Measurements from ENCODE around the gene RNF220. TPM values are rescaled to one million over a fixed set of nuclear protein-coding genes. Genes with fewer than 3 reads are reported as not detected.

The RNF220 gene
- total and polyA plus RNA-seq, 10 donors: 59.0 to 126 (median 71.7) TPM

DNA sequence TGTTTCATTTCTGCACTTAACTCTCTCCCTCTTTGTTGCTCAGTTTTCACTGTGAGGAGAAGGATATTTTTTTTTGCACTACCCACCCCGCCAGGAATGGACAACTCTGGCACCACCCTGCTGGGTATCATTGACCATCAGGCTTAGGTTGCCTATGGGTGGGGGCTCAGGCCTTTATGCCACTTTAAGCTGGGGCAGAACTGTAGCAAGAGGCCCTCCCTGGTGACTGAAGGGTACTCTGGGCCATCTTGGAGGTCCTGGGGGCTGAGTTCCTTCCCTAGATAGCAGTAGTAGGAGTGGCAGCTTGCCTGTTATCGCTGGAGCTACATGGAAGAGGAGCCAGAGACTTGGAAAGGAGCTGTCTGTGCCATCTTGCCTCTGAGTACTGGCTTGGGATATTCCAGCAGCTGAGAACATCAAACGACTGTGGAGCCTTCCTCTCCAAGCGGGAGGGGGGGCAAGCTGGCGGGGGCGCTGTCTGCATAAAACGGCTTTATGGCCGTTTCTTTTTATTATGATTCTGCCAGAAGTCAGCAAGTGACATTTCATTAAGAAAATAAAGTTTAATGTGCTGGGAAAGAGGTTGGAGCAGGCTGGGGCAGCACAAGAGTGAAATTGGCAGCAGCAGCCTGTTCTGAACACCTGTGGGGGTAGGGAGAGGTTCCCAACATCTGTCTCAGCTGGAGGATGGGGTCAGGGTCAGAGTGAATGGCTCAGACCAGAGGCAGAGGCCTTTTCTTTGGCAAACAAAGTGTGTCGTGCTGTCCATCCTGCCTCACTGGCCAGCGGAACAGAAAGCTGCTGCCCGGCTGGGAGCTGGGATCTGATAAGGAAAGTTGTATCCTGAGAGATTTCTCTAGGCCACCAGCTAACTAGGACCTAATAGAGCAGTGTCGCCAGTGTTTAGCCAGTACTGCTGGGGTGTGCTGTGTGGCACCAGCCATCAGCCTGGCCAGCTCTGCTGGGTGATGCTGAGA lies 236.4 kb downstream of the RNF220 start:
- no peak overlapping the region for H3K27ac ChIP-seq
- no peak overlapping the region for H3K4me3 ChIP-seq
- H3K4me1 ChIP-seq: peaks cover 0 to 30% (median 7%) of the 10 kb centered on the region in 6 donors
- WGBS, 5 donors: 90 to 96% (median 92%) methylated on average over 12 of the region's 12 CpGs
- H3K36me3 ChIP-seq: peaks cover 0 to 100% (median 100%) of the 10 kb centered on the region in 6 donors
- H3K9me3 ChIP-seq: no peaks in the 10 kb centered on the region
- intact Hi-C loops (cut with DNase I; ENCODE audit: low total_unique reads): no loop called here
- no peak for DNase-seq
- TF ChIP-seq POLR2A (IDR thresholded peaks at IDR 0.05): no peak
- TF ChIP-seq, protein P1, sequence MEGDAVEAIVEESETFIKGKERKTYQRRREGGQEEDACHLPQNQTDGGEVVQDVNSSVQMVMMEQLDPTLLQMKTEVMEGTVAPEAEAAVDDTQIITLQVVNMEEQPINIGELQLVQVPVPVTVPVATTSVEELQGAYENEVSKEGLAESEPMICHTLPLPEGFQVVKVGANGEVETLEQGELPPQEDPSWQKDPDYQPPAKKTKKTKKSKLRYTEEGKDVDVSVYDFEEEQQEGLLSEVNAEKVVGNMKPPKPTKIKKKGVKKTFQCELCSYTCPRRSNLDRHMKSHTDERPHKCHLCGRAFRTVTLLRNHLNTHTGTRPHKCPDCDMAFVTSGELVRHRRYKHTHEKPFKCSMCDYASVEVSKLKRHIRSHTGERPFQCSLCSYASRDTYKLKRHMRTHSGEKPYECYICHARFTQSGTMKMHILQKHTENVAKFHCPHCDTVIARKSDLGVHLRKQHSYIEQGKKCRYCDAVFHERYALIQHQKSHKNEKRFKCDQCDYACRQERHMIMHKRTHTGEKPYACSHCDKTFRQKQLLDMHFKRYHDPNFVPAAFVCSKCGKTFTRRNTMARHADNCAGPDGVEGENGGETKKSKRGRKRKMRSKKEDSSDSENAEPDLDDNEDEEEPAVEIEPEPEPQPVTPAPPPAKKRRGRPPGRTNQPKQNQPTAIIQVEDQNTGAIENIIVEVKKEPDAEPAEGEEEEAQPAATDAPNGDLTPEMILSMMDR (IDR thresholded peaks at IDR 0.05 in 8 of 11, conservative IDR thresholded peaks at IDR 0.05 in 3 of 11): no peak
- TF ChIP-seq POLR2AphosphoS5 (IDR thresholded peaks at IDR 0.05): no peak
- H3K27me3 ChIP-seq (replicated peaks in 1 of 7): no peaks in the 10 kb centered on the region

DNA sequence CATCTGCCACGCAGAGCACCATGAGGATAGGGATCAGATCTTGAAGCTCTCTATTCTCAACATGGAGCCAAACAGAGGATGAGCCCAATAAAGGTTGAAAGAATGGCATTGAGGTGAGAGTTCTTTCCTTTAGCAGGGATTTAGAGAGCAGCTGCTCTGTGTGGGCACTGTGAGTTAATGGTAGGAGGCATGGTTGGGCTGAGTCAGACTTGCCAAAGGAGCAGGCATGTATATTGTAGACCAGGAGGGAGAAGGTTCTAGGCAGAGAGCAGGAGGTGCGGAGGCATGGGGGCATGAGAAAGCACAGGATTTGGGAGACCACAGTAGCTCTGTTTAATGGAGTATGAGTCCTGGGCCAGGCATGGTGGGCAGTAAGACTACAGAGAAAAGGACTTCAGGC lies 237.2 kb downstream of the RNF220 start:
- Histone ChIP-seq H3K27ac (no peak overlapping the region), H3K4me3 (no peak overlapping the region), H3K9me3 (no peaks in the 10 kb centered on the region), H3K36me3 (peaks cover 0 to 100% (median 100%) of the 10 kb centered on the region in 6 donors), H3K27me3 (replicated peaks in 1 of 7) (no peaks in the 10 kb centered on the region), H3K4me1 (peaks cover 0 to 22% (median 7%) of the 10 kb centered on the region in 6 donors)
- TF ChIP-seq POLR2A (IDR thresholded peaks at IDR 0.05) (no peak), POLR2AphosphoS5 (IDR thresholded peaks at IDR 0.05) (no peak)
- TF ChIP-seq, protein P1 (IDR thresholded peaks at IDR 0.05 in 8 of 11, conservative IDR thresholded peaks at IDR 0.05 in 3 of 11): no peak
- no peak for DNase-seq
- 94 to 100% (median 96%) methylated on average over 2 of the region's 2 CpGs for WGBS, 5 donors
- intact Hi-C loops (cut with DNase I; ENCODE audit: low total_unique reads): no loop called here

DNA sequence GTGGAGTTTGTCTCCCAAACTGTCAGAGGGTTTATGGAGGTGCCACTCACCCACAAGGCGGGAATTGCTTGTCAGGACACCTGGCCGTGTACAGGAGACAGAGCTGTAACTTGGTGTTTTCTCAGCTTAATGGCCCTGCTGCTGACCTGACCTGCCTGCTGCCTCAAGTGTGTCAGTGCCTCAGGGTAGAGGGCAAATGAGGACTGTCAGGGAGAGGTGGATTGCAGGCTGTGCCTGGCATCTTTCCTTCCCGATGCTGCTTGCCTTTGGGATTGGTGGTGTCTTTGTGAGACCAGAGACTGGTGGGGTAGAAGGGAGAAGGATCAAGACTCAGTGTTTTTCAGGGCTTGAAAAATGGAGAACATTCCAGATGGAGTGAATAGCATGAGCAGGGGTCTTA lies 237.9 kb downstream of the RNF220 start:
- H3K9me3 ChIP-seq: no peaks in the 10 kb centered on the region
- no peak for DNase-seq
- no peak overlapping the region for H3K4me3 ChIP-seq
- no peak overlapping the region for H3K27ac ChIP-seq
- TF ChIP-seq POLR2AphosphoS5 (IDR thresholded peaks at IDR 0.05) (no peak), POLR2A (IDR thresholded peaks at IDR 0.05) (no peak)
- TF ChIP-seq, protein P1 (IDR thresholded peaks at IDR 0.05 in 8 of 11, conservative IDR thresholded peaks at IDR 0.05 in 3 of 11): no peak
- intact Hi-C loops (cut with DNase I; ENCODE audit: low total_unique reads): no loop called here
- 82 to 97% (median 95%) methylated on average over 3 of the region's 3 CpGs for WGBS, 5 donors
- peaks cover 0 to 100% (median 100%) of the 10 kb centered on the region in 6 donors for H3K36me3 ChIP-seq
- no peaks in the 10 kb centered on the region for H3K27me3 ChIP-seq (replicated peaks in 1 of 7)
- peaks cover 0 to 15% (median 4%) of the 10 kb centered on the region in 6 donors for H3K4me1 ChIP-seq

DNA sequence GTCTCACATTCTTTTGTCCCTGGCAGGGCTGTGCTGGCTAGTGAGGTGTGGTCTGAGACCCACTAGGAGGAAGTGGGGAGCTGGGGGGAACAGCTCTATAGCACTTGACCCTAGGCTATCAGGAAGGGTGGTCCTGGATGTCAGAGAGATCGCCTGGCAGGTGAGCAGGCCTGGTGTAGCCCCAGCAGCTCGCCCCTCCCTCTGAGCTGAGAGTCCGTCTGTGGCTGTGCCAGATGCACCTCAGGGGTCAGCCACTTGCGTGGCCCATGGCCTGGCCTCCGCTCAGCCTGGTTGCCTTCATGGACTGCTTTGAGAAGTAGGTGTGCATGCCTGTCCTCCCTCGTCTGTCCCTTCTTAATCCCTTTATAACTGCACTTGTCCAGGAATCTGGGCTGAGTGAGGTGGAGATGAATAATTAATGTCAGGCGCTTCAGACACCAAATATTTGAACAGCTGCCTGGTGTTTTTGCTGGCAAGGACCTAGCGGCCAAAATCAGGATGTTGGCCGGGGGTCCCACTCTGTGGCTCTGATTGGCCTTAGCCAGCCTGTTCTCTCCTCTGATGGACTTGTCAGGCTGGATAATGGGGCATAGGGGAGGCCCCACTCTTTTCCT lies 238.8 kb downstream of the RNF220 start:
- intact Hi-C loops (cut with DNase I; ENCODE audit: low total_unique reads): no loop called here
- peaks cover 0 to 100% (median 100%) of the 10 kb centered on the region in 6 donors for H3K36me3 ChIP-seq
- TF ChIP-seq POLR2AphosphoS5 (IDR thresholded peaks at IDR 0.05) (peak in 1 of 3 donors; percentile 49), POLR2A (IDR thresholded peaks at IDR 0.05) (no peak)
- H3K4me1 ChIP-seq: peaks cover 0 to 8% (median 0%) of the 10 kb centered on the region in 6 donors
- H3K27ac ChIP-seq: no peak overlapping the region
- WGBS, 5 donors: 77 to 91% (median 90%) methylated on average over 9 of the region's 9 CpGs
- no peak overlapping the region for H3K4me3 ChIP-seq
- DNase-seq: no peak
- no peaks in the 10 kb centered on the region for H3K27me3 ChIP-seq (replicated peaks in 1 of 7)
- no peaks in the 10 kb centered on the region for H3K9me3 ChIP-seq

All from spleen (tissue), 11 donors.